Suppressor macrophage treated with lipopolysaccharide for 1 hour (primary cell): Measurements from ENCODE around the gene PDZD8.
"Not testable (repeated sequence)": the region's sequence is repeated elsewhere in the genome, so short reads cannot be mapped to it uniquely, and the experiment has no call there.

Experiments
- DNase-seq, 3 donors: peaks; one replicate each; pipeline ENCODE4 v3.0.0-alpha.2; 2020 to 2022

Gene PDZD8

GRCh38 chr10:117346574-117346973 lies 28.7 kb downstream of the PDZD8 start:
- DNase-seq: no peak

GRCh38 chr10:117345143-117345542 lies 30.1 kb downstream of the PDZD8 start:
- peak; percentile 13 to 39 (median 18) for DNase-seq

GRCh38 chr10:117342641-117343040 lies 32.6 kb downstream of the PDZD8 start:
- no peak for DNase-seq

GRCh38 chr10:117341061-117341460 lies 34.2 kb downstream of the PDZD8 start:
- DNase-seq: no peak

GRCh38 chr10:117339979-117340378 lies 35.3 kb downstream of the PDZD8 start:
- no peak for DNase-seq

- DNase-seq: no peak
Observed at GRCh38 chr10:117339578-117339977, 35.7 kb downstream of the PDZD8 start.

GRCh38 chr10:117334926-117335325 lies 40.3 kb downstream of the PDZD8 start:
- DNase-seq: no peak

GRCh38 chr10:117334066-117334465 lies 41.2 kb downstream of the PDZD8 start:
- no peak for DNase-seq

GRCh38 chr10:117327262-117327661 lies 48.0 kb downstream of the PDZD8 start:
- DNase-seq: no peak

- DNase-seq: no peak
Observed at GRCh38 chr10:117324367-117324766, 50.9 kb downstream of the PDZD8 start.

GRCh38 chr10:117322260-117322659 lies 53.0 kb downstream of the PDZD8 start:
- DNase-seq: no peak

GRCh38 chr10:117320050-117320665 lies 55.1 kb downstream of the PDZD8 start:
- DNase-seq: peak; percentile 49 to 61 (median 55)

- peak in 1 of 3 donors; percentile 20 for DNase-seq
Observed at GRCh38 chr10:117318909-117319308, 56.3 kb downstream of the PDZD8 start.

- DNase-seq: no peak
Observed at GRCh38 chr10:117316701-117317100, 58.5 kb downstream of the PDZD8 start.

GRCh38 chr10:117313641-117314040 lies 61.6 kb downstream of the PDZD8 start:
- no peak for DNase-seq

GRCh38 chr10:117312430-117312829 lies 62.8 kb downstream of the PDZD8 start:
- DNase-seq: no peak

- DNase-seq: no peak
Observed at GRCh38 chr10:117311261-117311660, 64.0 kb downstream of the PDZD8 start.

- no peak for DNase-seq
Observed at GRCh38 chr10:117306674-117307073, 68.6 kb downstream of the PDZD8 start.

GRCh38 chr10:117303451-117303850 lies 71.8 kb downstream of the PDZD8 start:
- not testable (repeated sequence) for DNase-seq

GRCh38 chr10:117300671-117301070 lies 74.6 kb downstream of the PDZD8 start:
- no peak for DNase-seq

GRCh38 chr10:117299435-117299834 lies 75.8 kb downstream of the PDZD8 start:
- no peak for DNase-seq

GRCh38 chr10:117298219-117298618 lies 77.0 kb downstream of the PDZD8 start:
- no peak for DNase-seq

- no peak for DNase-seq
Observed at GRCh38 chr10:117294735-117295134, 80.5 kb downstream of the PDZD8 start.

- DNase-seq: peak in 2 of 3 donors; percentile 14 to 44
Observed at GRCh38 chr10:117294039-117294645, 81.1 kb downstream of the PDZD8 start.

GRCh38 chr10:117290872-117291271 lies 84.4 kb downstream of the PDZD8 start:
- not testable (repeated sequence) for DNase-seq
